HepG2 (cell line): ENCODE measurements around the gene LCE7A. TPM values are rescaled to one million over a fixed set of nuclear protein-coding genes. Genes with fewer than 3 reads are reported as not detected.

Source experiments
- ATAC-seq: fragments of 200-7000 bp; cut with Tn5 transposase; 3 replicates; pipeline ENCODE4 v1.9.1; 2020; ENCODE audit warnings: mild to moderate bottlenecking, moderate library complexity
- BruUV-seq: library from RNA; stranded (reverse); fragments of 400-500 nt; replicated peaks from 2 replicates; lab custom pipeline; 2021; lab: Mats Ljungman, UMichigan
- CTCF ChIA-PET: fragments of 300-600 bp; formaldehyde crosslinking; extraction: SDS; loops from one replicate; lab custom pipeline; 2021; ENCODE audit warnings: low total read pairs, inconsistent platforms, low intra/inter-chr PET ratio; lab: Yijun Ruan, JAX
- POLR2A ChIA-PET: fragments of 350-600 bp; sonication (Branson Sonifier 250); formaldehyde crosslinking; loops from one replicate; lab custom pipeline; 2020; ENCODE audit warnings: antibody characterized with exemption, inconsistent platforms; lab: Yijun Ruan, JAX
- DNase-seq: peaks from one replicate; pipeline ENCODE4 v3.0.0-alpha.2; 2015; ENCODE audit warnings: low spot score
- FAIRE-seq: peaks from 3 replicates; lab custom pipeline; 2011; peaks lifted over from hg19 to GRCh38; lab: Jason Lieb, UNC
- H2AFZ ChIP-seq: one replicate; pipeline ENCODE4 v1.6.1; 2011; ENCODE audit warnings: low read length, inconsistent platforms
- H3K27ac ChIP-seq: fragments of 300-600 bp; 3 replicates; pipeline ENCODE4 v1.8.0; 2011; ENCODE audit warnings: mixed run types, mild to moderate bottlenecking, mixed read lengths, low read length, inconsistent platforms; ENCODE audit not compliant: insufficient read depth; ENCODE audit errors: extremely low read length
- H3K27me3 ChIP-seq, 2 experiments: fragments of 200-600 bp in 1 of 2; 2 replicates in 1 of 2; 3 replicates in 1 of 2; pipeline versions ENCODE4 v1.6.0 to v1.8.0; 2011; ENCODE audit warnings: low read length in 2 of 2, mild to moderate bottlenecking in 2 of 2, moderate library complexity in 2 of 2, inconsistent platforms in 1 of 2; ENCODE audit not compliant: insufficient read depth in 2 of 2, control insufficient read depth in 1 of 2
- H3K36me3 ChIP-seq, 2 experiments: fragments of 200-600 bp in 1 of 2; replicated peaks in 1 of 2; 2 replicates in 1 of 2; 3 replicates in 1 of 2; pipeline versions ENCODE4 v1.5.1 to v1.8.0; 2011; ENCODE audit warnings: low read length in 2 of 2, inconsistent platforms in 1 of 2; ENCODE audit not compliant: insufficient read depth in 2 of 2, control insufficient read depth in 1 of 2
- H3K4me1 ChIP-seq: 2 replicates; pipeline ENCODE4 v1.5.1; 2012; ENCODE audit warnings: low read length, inconsistent platforms; ENCODE audit not compliant: insufficient read depth
- H3K4me2 ChIP-seq: 2 replicates; pipeline ENCODE4 v1.6.0; 2011; ENCODE audit warnings: low read depth, low read length, inconsistent platforms
- H3K4me3 ChIP-seq, 3 experiments: fragments of 200-600 bp in 1 of 3; sonication (generic), shearing (Covaris generic) in 1 of 3; replicated peaks in 1 of 3; 2 replicates each; pipeline ENCODE4 v1.5.1; 2011 to 2016; ENCODE audit warnings: low read length in 3 of 3, inconsistent platforms in 2 of 3, low read depth in 2 of 3, mild to moderate bottlenecking in 2 of 3, control low read depth in 1 of 3, mixed read lengths in 1 of 3; ENCODE audit not compliant: insufficient read depth in 1 of 3
- H3K79me2 ChIP-seq: one replicate; pipeline ENCODE4 v1.6.1; 2011; ENCODE audit warnings: low read length, inconsistent platforms; ENCODE audit not compliant: insufficient read depth
- H3K9ac ChIP-seq: 2 replicates; pipeline ENCODE4 v1.6.0; 2011; ENCODE audit warnings: mild to moderate bottlenecking, low read depth, low read length, inconsistent platforms; ENCODE audit not compliant: insufficient read depth
- H3K9me3 ChIP-seq: 2 replicates; pipeline ENCODE4 v1.5.1; 2012; ENCODE audit warnings: mild to moderate bottlenecking, low read length
- H4K20me1 ChIP-seq: 2 replicates; pipeline ENCODE4 v1.6.0; 2011; ENCODE audit warnings: inconsistent platforms, mild to moderate bottlenecking, low read length, moderate library complexity; ENCODE audit not compliant: insufficient read depth
- ATRX ChIP-seq: sonication (generic); formaldehyde crosslinking; IDR thresholded peaks from 2 replicates; pipeline ENCODE4 v1.4.0; 2020; ENCODE audit warnings: missing genetic modification reagents, borderline replicate concordance
- CREBL2 ChIP-seq: sonication (generic); formaldehyde crosslinking; IDR thresholded peaks from 2 replicates; pipeline ENCODE4 v1.8.1; 2023; ENCODE audit warnings: missing genetic modification reagents, mild to moderate bottlenecking, borderline replicate concordance
- CSRNP1 ChIP-seq: sonication (generic); formaldehyde crosslinking; IDR thresholded peaks from 2 replicates; pipeline ENCODE4 v1.8.1; 2023; ENCODE audit warnings: mild to moderate bottlenecking, missing genetic modification reagents
- MAF1 ChIP-seq: sonication (generic); formaldehyde crosslinking; IDR thresholded peaks from 2 replicates; pipeline ENCODE4 v1.5.0; 2020; ENCODE audit warnings: missing genetic modification reagents, borderline replicate concordance
- MTF2 ChIP-seq: sonication (generic); formaldehyde crosslinking; IDR thresholded peaks from 2 replicates; pipeline ENCODE4 v1.5.0; 2020; ENCODE audit warnings: missing genetic modification reagents, borderline replicate concordance
- PHB2 ChIP-seq: fragments of 450-650 bp; IDR thresholded peaks from 2 replicates; pipeline ENCODE4 v1.6.1; 2018; ENCODE audit not compliant: partially characterized antibody
- SKIL ChIP-seq: sonication (generic); formaldehyde crosslinking; IDR thresholded peaks from 2 replicates; pipeline ENCODE4 v1.8.0; 2022; ENCODE audit warnings: missing genetic modification reagents, mild to moderate bottlenecking, moderate library complexity, borderline replicate concordance
- ZNF329 ChIP-seq: sonication (generic); formaldehyde crosslinking; IDR thresholded peaks from 2 replicates; pipeline ENCODE4 v1.9.0; 2021; ENCODE audit warnings: low read depth, mild to moderate bottlenecking, missing genetic modification reagents
- ZNF629 ChIP-seq: sonication (generic); formaldehyde crosslinking; conservative IDR thresholded peaks from 2 replicates; pipeline ENCODE4 v1.5.0; 2020; ENCODE audit warnings: missing genetic modification reagents
- WGBS: methylation state at CpG from one replicate; pipeline ENCODE4 v1.1.6; 2017; ENCODE audit warnings: low lambda C conversion rate; 5-methylcytosine and 5-hydroxymethylcytosine counted together
- in situ Hi-C: cut with HindIII; loops from 2 replicates; pipeline ENCODE4 v1.10.0; 2017; ENCODE audit warnings: low pct_unique_long_range_greater_than_20kb; ENCODE audit not compliant: extremely low pct_ligation_motif_present
- intact Hi-C: fragments of 100-400 bp; cut with micrococcal nuclease; formaldehyde crosslinking; loops from one replicate; pipeline ENCODE4 v1.10.0; 2022; ENCODE audit not compliant: unreplicated experiment
- polyA plus RNA-seq, 8 experiments: library from polyadenylated mRNA; depleted of rRNA in 3 of 8; stranded (reverse) in 7 of 8; unstranded in 1 of 8; fragments of >200 nt; fragmentation: Illumina TruSeq in 4 of 8; extraction: Trizol in 4 of 8; gene quantifications; 2 replicates each; pipeline versions ENCODE4 v1.2.1 to v1.2.3, GENCODE V29; 2011 to 2016; ENCODE audit warnings: low read depth in 4 of 8, missing spikeins in 1 of 8, mixed read lengths in 1 of 8; ENCODE audit not compliant: insufficient read depth in 1 of 8
- total RNA-seq, 5 experiments: library from RNA; depleted of rRNA; stranded (reverse); fragments of >200 nt; fragmentation: Illumina TruSeq; extraction: Trizol; gene quantifications; 2 replicates each; pipeline ENCODE4 v1.2.3, GENCODE V29; 2016; ENCODE audit warnings: low read depth in 1 of 5

LCE7A gene
- total and polyA plus RNA-seq, 2 of the 13 experiments (the other 11 are each of a cell fraction or from before 2014, with no cell fraction given): not detected

GRCh38 chr1:152901631-152902030 is 41.8 kb downstream of the LCE7A start:
- Histone ChIP-seq H3K4me2 (no peak overlapping the region), H3K36me3 (no peaks in the 10 kb centered on the region), H3K9me3 (no peaks in the 10 kb centered on the region), H4K20me1 (no peaks in the 10 kb centered on the region), H3K27ac (no peak overlapping the region), H3K9ac (no peak overlapping the region), H3K4me3 (no peak overlapping the region), H3K27me3 (peaks cover 0 to 7% of the 10 kb centered on the region in 2 experiments; a peak in 2 of 5 replicates), H3K79me2 (no peaks in the 10 kb centered on the region), H3K4me1 (no peaks in the 10 kb centered on the region), H2AFZ (no peak overlapping the region)
- WGBS: 18% methylated on average over 5 of the region's 5 CpGs
- intact Hi-C loops: no loop called here
- no TSS peak for BruUV-seq
- ChIA-PET POLR2A (no interaction called here), CTCF (no interaction called here)
- ATAC-seq (no peak), FAIRE-seq (no peak), DNase-seq (no peak)
- TF ChIP-seq PHB2 (no peak), MAF1 (CRISPR knock-in tag) (no peak), CSRNP1 (CRISPR knock-in tag) (no peak), CREBL2 (CRISPR knock-in tag) (no peak), ZNF629 (CRISPR knock-in tag) (no peak), SKIL (CRISPR knock-in tag) (no peak), ZNF329 (no peak), MTF2 (CRISPR knock-in tag) (no peak), ATRX (no peak)
- in situ Hi-C loops: no loop called here
